ENCODE data around the gene FAM20C.
"Not testable (repeated sequence)": the region's sequence is repeated elsewhere in the genome, so short reads cannot be mapped to it uniquely, and the experiment has no call there.

DNA sequence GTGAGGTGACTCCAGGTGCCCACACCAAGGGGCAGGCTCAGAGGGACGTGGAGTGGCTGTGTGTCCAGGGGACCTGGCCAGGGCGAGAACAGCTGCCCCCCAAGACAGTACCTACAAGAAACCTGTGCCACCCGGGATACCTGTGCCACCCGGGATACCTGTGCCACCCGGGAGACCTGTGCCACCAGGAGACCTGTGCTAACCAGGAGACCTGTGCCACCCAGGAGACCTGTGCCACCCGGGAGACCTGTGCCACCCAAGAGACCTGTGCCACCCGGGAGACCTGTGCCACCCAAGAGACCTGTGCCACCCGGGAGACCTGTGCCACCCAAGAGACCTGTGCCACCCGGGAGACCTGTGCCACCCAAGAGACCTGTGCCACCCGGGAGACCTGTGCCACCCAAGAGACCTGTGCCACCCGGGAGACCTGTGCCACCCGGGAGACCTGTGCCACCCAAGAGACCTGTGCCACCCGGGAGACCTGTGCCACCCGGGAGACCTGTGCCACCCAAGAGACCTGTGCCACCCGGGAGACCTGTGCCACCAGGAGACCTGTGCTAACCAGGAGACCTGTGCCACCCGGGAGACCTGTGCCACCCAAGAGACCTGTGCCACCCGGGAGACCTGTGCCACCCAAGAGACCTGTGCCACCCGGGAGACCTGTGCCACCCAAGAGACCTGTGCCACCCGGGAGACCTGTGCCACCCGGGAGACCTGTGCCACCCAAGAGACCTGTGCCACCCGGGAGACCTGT lies 50.6 kb downstream of the FAM20C start:
- TF ChIP-seq, protein P1, sequence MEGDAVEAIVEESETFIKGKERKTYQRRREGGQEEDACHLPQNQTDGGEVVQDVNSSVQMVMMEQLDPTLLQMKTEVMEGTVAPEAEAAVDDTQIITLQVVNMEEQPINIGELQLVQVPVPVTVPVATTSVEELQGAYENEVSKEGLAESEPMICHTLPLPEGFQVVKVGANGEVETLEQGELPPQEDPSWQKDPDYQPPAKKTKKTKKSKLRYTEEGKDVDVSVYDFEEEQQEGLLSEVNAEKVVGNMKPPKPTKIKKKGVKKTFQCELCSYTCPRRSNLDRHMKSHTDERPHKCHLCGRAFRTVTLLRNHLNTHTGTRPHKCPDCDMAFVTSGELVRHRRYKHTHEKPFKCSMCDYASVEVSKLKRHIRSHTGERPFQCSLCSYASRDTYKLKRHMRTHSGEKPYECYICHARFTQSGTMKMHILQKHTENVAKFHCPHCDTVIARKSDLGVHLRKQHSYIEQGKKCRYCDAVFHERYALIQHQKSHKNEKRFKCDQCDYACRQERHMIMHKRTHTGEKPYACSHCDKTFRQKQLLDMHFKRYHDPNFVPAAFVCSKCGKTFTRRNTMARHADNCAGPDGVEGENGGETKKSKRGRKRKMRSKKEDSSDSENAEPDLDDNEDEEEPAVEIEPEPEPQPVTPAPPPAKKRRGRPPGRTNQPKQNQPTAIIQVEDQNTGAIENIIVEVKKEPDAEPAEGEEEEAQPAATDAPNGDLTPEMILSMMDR (IDR thresholded peaks at IDR 0.05; ENCODE audit: insufficient read depth, low read depth, low read length): not testable (repeated sequence)
- not testable (repeated sequence) for TF ChIP-seq EZH2 (IDR thresholded peaks at IDR 0.05; ENCODE audit: insufficient read depth, low read length)

Measured in astrocyte (in vitro differentiated cells and primary cell).